HepG2 (cell line): ENCODE data around the gene PDSS2. TPM values are rescaled to one million over a fixed set of nuclear protein-coding genes. Genes with fewer than 3 reads are reported as not detected.

Source experiments
- FOSL2 ChIP-seq: sonication (generic); formaldehyde crosslinking; IDR thresholded peaks from 2 replicates; pipeline ENCODE4 v1.4.0; 2020; ENCODE audit warnings: missing genetic modification reagents
- GABPB1 ChIP-seq: IDR thresholded peaks from 2 replicates; pipeline ENCODE4 v1.6.1; 2016; ENCODE audit warnings: mild to moderate bottlenecking, missing genetic modification reagents, moderate library complexity, missing compliant biosample characterization
- GPN1 ChIP-seq: sonication (generic); formaldehyde crosslinking; IDR thresholded peaks from 2 replicates; pipeline ENCODE4 v1.5.1; 2020; ENCODE audit warnings: missing genetic modification reagents, borderline replicate concordance
- HHEX ChIP-seq: IDR thresholded peaks from 2 replicates; pipeline ENCODE4 v1.6.1; 2016; ENCODE audit warnings: control low read depth
- KLF15 ChIP-seq: sonication (generic); formaldehyde crosslinking; IDR thresholded peaks from 2 replicates; pipeline ENCODE4 v1.8.1; 2023; ENCODE audit warnings: borderline replicate concordance, mild to moderate bottlenecking, inconsistent platforms, missing genetic modification reagents, mixed read lengths
- MAX ChIP-seq: IDR thresholded peaks from 2 replicates; pipeline ENCODE4 v1.6.1; 2012; ENCODE audit warnings: inconsistent platforms
- MBNL3 ChIP-seq: fragments of 250-450 bp; sonication (Bioruptor Pico); conservative IDR thresholded peaks from 2 replicates; pipeline ENCODE4 v1.8.0; 2022; ENCODE audit warnings: mild to moderate bottlenecking, inconsistent platforms
- MXI1 ChIP-seq: IDR thresholded peaks from 3 replicates; pipeline ENCODE4 v1.6.1; 2012; ENCODE audit warnings: low read depth, low read length, inconsistent platforms, borderline replicate concordance
- NFYC ChIP-seq: IDR thresholded peaks from 2 replicates; pipeline ENCODE4 v1.6.1; 2016; ENCODE audit warnings: missing genetic modification reagents, missing compliant biosample characterization
- SOX6 ChIP-seq, 2 experiments: fragments of 450-650 bp in 1 of 2; sonication (generic) in 1 of 2; formaldehyde crosslinking in 1 of 2; IDR thresholded peaks; 2 replicates each; pipeline versions ENCODE4 v1.4.0 to v1.6.1; 2017 to 2020; ENCODE audit warnings: antibody characterized with exemption in 1 of 2, mild to moderate bottlenecking in 1 of 2, missing genetic modification reagents in 1 of 2
- ZFP1 ChIP-seq: IDR thresholded peaks from 2 replicates; pipeline ENCODE4 v1.6.1; 2016
- ZFX ChIP-seq: sonication (generic); formaldehyde crosslinking; IDR thresholded peaks from 2 replicates; pipeline ENCODE4 v1.4.0; 2020; ENCODE audit warnings: mild to moderate bottlenecking, low read depth, missing genetic modification reagents, moderate library complexity
- ZNF24 ChIP-seq: fragments of 450-650 bp; IDR thresholded peaks from 2 replicates; pipeline ENCODE4 v1.6.1; 2017; ENCODE audit warnings: antibody characterized with exemption, mild to moderate bottlenecking
- ZNF33A ChIP-seq: sonication (generic); formaldehyde crosslinking; IDR thresholded peaks from 2 replicates; pipeline ENCODE4 v1.5.1; 2020; ENCODE audit warnings: missing genetic modification reagents, mild to moderate bottlenecking, moderate library complexity, borderline replicate concordance
- ZNF460 ChIP-seq: sonication (generic); formaldehyde crosslinking; IDR thresholded peaks from 2 replicates; pipeline ENCODE4 v1.5.1; 2020; ENCODE audit warnings: missing genetic modification reagents, mild to moderate bottlenecking, borderline replicate concordance
- ZNF564 ChIP-seq: sonication (generic); formaldehyde crosslinking; IDR thresholded peaks from 2 replicates; pipeline ENCODE4 v1.8.1; 2023; ENCODE audit warnings: mild to moderate bottlenecking, missing genetic modification reagents
- ZNF570 ChIP-seq: sonication (generic); formaldehyde crosslinking; IDR thresholded peaks from 2 replicates; pipeline ENCODE4 v1.4.0; 2020; ENCODE audit warnings: mild to moderate bottlenecking, missing genetic modification reagents, borderline replicate concordance
- ZNF615 ChIP-seq: sonication (generic); formaldehyde crosslinking; IDR thresholded peaks from 2 replicates; pipeline ENCODE4 v1.5.0; 2020; ENCODE audit warnings: mild to moderate bottlenecking, missing genetic modification reagents, borderline replicate concordance
- ZNF619 ChIP-seq: sonication (generic); formaldehyde crosslinking; IDR thresholded peaks from 2 replicates; pipeline ENCODE4 v1.4.0; 2020; ENCODE audit warnings: mild to moderate bottlenecking, missing genetic modification reagents
- ZNF687 ChIP-seq: sonication (generic); formaldehyde crosslinking; IDR thresholded peaks from 2 replicates; pipeline ENCODE4 v1.5.1; 2020; ENCODE audit warnings: mild to moderate bottlenecking, missing genetic modification reagents, moderate library complexity
- ZNF777 ChIP-seq: sonication (generic); formaldehyde crosslinking; IDR thresholded peaks from 2 replicates; pipeline ENCODE4 v1.4.0; 2020; ENCODE audit warnings: missing genetic modification reagents
- polyA plus RNA-seq, 8 experiments: library from polyadenylated mRNA; depleted of rRNA in 3 of 8; stranded (reverse) in 7 of 8; unstranded in 1 of 8; fragments of >200 nt; fragmentation: Illumina TruSeq in 4 of 8; extraction: Trizol in 4 of 8; gene quantifications; 2 replicates each; pipeline versions ENCODE4 v1.2.1 to v1.2.3, GENCODE V29; 2011 to 2016; ENCODE audit warnings: low read depth in 4 of 8, missing spikeins in 1 of 8, mixed read lengths in 1 of 8; ENCODE audit not compliant: insufficient read depth in 1 of 8
- total RNA-seq, 5 experiments: library from RNA; depleted of rRNA; stranded (reverse); fragments of >200 nt; fragmentation: Illumina TruSeq; extraction: Trizol; gene quantifications; 2 replicates each; pipeline ENCODE4 v1.2.3, GENCODE V29; 2016; ENCODE audit warnings: low read depth in 1 of 5
- TF ChIP-seq, protein P1 (sequence below): IDR thresholded peaks from 2 replicates; pipeline ENCODE4 v1.6.1; 2016; ENCODE audit warnings: missing biosample characterization, missing genetic modification reagents, low read depth
- TF ChIP-seq, protein P2 (sequence below): sonication (generic); formaldehyde crosslinking; IDR thresholded peaks from 2 replicates; pipeline ENCODE4 v1.4.0; 2020; ENCODE audit warnings: missing genetic modification reagents

PDSS2 gene
- total and polyA plus RNA-seq, 2 of the 13 experiments (the other 11 are each of a cell fraction or from before 2014, with no cell fraction given), result 16.2 to 17.0 TPM

DNA sequence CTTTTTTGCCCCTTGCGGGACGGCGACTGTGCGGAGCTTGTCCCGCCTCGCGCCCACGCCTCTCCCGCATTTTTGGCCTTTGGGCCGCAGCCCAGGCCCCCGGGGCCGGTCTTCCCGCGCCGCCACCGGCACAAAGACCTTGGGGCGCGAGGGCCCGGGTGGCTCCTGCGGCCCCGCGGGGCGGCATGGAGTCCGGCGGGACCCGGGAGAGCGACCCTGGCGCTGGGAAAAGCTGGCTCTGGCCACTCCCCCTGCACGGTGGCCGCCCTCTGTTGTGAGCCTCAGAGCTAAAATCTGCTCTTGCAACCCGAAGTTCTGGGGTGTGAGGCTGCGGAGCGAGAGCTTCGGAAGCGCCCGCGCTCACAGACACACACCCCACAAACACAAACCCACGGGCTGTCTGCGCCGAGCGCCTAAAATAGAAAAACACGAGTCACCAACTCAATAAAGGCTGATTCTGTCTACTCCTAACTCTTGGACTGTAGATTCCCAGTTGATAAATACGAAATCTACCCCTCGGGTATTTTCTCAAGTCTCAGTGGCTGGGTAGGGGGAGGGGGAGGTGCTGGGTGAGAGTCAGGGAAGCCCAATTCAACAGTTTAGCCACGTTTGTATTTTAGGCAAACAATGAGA is 343.6 kb downstream of the PDSS2 start (continued):
- TF ChIP-seq, protein P1, sequence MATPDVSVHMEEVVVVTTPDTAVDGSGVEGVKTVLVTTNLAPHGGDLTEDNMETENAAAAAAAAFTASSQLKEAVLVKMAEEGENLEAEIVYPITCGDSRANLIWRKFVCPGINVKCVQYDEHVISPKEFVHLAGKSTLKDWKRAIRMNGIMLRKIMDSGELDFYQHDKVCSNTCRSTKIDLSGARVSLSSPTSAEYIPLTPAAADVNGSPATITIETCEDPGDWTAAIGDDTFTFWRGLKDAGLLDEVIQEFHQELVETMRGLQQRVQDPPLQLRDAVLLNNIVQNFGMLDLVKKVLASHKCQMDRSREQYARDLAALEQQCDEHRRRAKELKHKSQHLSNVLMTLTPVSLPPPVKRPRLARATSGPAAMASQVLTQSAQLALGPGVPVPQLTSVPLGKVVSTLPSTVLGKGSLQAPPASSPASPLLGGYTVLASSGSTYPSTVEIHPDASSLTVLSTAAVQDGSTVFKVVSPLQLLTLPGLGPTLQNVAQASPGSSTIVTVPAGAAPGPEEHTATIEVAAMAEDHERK (CRISPR knock-in tag), result no peak
- TF ChIP-seq, protein P2, sequence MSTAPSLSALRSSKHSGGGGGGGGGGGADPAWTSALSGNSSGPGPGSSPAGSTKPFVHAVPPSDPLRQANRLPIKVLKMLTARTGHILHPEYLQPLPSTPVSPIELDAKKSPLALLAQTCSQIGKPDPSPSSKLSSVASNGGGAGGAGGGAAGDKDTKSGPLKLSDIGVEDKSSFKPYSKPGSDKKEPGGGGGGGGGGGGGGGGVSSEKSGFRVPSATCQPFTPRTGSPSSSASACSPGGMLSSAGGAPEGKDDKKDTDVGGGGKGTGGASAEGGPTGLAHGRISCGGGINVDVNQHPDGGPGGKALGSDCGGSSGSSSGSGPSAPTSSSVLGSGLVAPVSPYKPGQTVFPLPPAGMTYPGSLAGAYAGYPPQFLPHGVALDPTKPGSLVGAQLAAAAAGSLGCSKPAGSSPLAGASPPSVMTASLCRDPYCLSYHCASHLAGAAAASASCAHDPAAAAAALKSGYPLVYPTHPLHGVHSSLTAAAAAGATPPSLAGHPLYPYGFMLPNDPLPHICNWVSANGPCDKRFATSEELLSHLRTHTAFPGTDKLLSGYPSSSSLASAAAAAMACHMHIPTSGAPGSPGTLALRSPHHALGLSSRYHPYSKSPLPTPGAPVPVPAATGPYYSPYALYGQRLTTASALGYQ (CRISPR knock-in tag), result no peak
- TF ChIP-seq ZNF24 (no peak), SOX6 (IDR thresholded peaks at IDR 0.05) (no peak), SOX6 (CRISPR knock-in tag; IDR thresholded peaks at IDR 0.05) (peak; percentile 28), ZNF687 (CRISPR knock-in tag) (peak; percentile 89), ZNF564 (CRISPR knock-in tag) (peak; percentile 51; the same call in 1 of the 2 replicates), MXI1 (no peak), MBNL3 (CRISPR knock-in tag) (no peak), ZNF33A (CRISPR knock-in tag) (no peak), ZFP1 (CRISPR knock-in tag) (no peak), GABPB1 (CRISPR knock-in tag) (peak; percentile 67), ZNF777 (CRISPR knock-in tag) (no peak), KLF15 (CRISPR knock-in tag) (0 out of 2 replicates have a peak, but pooled peaks have one; percentile 52), HHEX (CRISPR knock-in tag) (no peak), ZNF619 (no peak; the same call in 1 of the 2 replicates), ZNF460 (CRISPR knock-in tag) (no peak), FOSL2 (CRISPR knock-in tag) (no peak), GPN1 (CRISPR knock-in tag) (no peak), ZFX (CRISPR knock-in tag) (peak; percentile 10; the same call in 1 of the 2 replicates), MAX (peak; percentile 58; the same call in 1 of the 2 replicates), ZNF615 (CRISPR knock-in tag) (no peak), ZNF570 (CRISPR knock-in tag) (0 out of 2 replicates have a peak, but pooled peaks have one; percentile 61), NFYC (no peak)
